Stimulated activated CD4-positive, alpha-beta T cell treated with anti-CD3 and anti-CD28 coated beads, Interleukin-15, amount 100 ng/mL, for 24 hours (primary cell): ENCODE results near the gene EFCAB11.
"Not testable (repeated sequence)": the region's sequence is repeated elsewhere in the genome, so short reads cannot be mapped to it uniquely, and the experiment has no call there.

Experiments
- DNase-seq: peaks from one replicate; pipeline ENCODE4 v3.0.0-alpha.2; 2020

EFCAB11 gene

GRCh38 chr14:89911010-89911919 lies 43.3 kb downstream of the EFCAB11 start:
- no peak for DNase-seq

GRCh38 chr14:89910691-89911009 lies 43.9 kb downstream of the EFCAB11 start:
- DNase-seq: no peak

- no peak for DNase-seq
These were observed 44.9 kb downstream of the EFCAB11 start for GRCh38 chr14:89909586-89909985.

GRCh38 chr14:89908712-89909450 lies 45.6 kb downstream of the EFCAB11 start:
- DNase-seq: no peak

- DNase-seq: no peak
These were observed 46.9 kb downstream of the EFCAB11 start for GRCh38 chr14:89907655-89908054.

GRCh38 chr14:89906000-89906399 lies 48.5 kb downstream of the EFCAB11 start:
- no peak for DNase-seq

- DNase-seq: no peak
These were observed 51.1 kb downstream of the EFCAB11 start for GRCh38 chr14:89903340-89903952.

- DNase-seq: no peak
These were observed 51.6 kb downstream of the EFCAB11 start for GRCh38 chr14:89902881-89903280.

GRCh38 chr14:89900802-89901201 lies 53.7 kb downstream of the EFCAB11 start:
- no peak for DNase-seq

GRCh38 chr14:89899917-89900663 lies 54.4 kb downstream of the EFCAB11 start:
- DNase-seq: peak; percentile 15

GRCh38 chr14:89899291-89899690 lies 55.2 kb downstream of the EFCAB11 start:
- DNase-seq: no peak

- not testable (repeated sequence) for DNase-seq
These were observed 61.1 kb downstream of the EFCAB11 start for GRCh38 chr14:89893388-89893787.

- DNase-seq: no peak
These were observed 61.6 kb downstream of the EFCAB11 start for GRCh38 chr14:89892953-89893352.

GRCh38 chr14:89891721-89892120 lies 62.8 kb downstream of the EFCAB11 start:
- not testable (repeated sequence) for DNase-seq

- no peak for DNase-seq
These were observed 63.5 kb downstream of the EFCAB11 start for GRCh38 chr14:89891055-89891454.

GRCh38 chr14:89890589-89890988 lies 63.9 kb downstream of the EFCAB11 start:
- no peak for DNase-seq

- DNase-seq: no peak
These were observed 64.9 kb downstream of the EFCAB11 start for GRCh38 chr14:89889626-89890025.

- no peak for DNase-seq
These were observed 69.8 kb downstream of the EFCAB11 start for GRCh38 chr14:89884761-89885160.

- no peak for DNase-seq
These were observed 72.7 kb downstream of the EFCAB11 start for GRCh38 chr14:89881839-89882238.

GRCh38 chr14:89874091-89874490 lies 80.4 kb downstream of the EFCAB11 start:
- not testable (repeated sequence) for DNase-seq

GRCh38 chr14:89870316-89870715 lies 84.2 kb downstream of the EFCAB11 start:
- DNase-seq: no peak

GRCh38 chr14:89869606-89870005 lies 84.9 kb downstream of the EFCAB11 start:
- DNase-seq: no peak

- no peak for DNase-seq
These were observed 88.1 kb downstream of the EFCAB11 start for GRCh38 chr14:89866458-89866857.
